Endothelial cell of umbilical vein (primary cell): ENCODE measurements around the gene PPP1R12C. TPM values are rescaled to one million over a fixed set of nuclear protein-coding genes. Genes with fewer than 3 reads are reported as not detected.

Experiments
- BruUV-seq: library from RNA; stranded (reverse); fragments of 400-500 nt; replicated peaks from 2 replicates; lab custom pipeline; 2021; lab: Mats Ljungman, UMichigan
- CTCF ChIA-PET: fragments of 300-600, 350-600 bp; sonication (Branson Sonifier 250); formaldehyde crosslinking; loops from one replicate; lab custom pipeline; 2021; ENCODE audit warnings: antibody characterized with exemption, inconsistent platforms; lab: Charles Lee
- POLR2A ChIA-PET: fragments of 300-600, 350-600 bp; sonication (Branson Sonifier 250); formaldehyde crosslinking; loops from one replicate; lab custom pipeline; 2021; ENCODE audit warnings: antibody characterized with exemption, inconsistent platforms; lab: Charles Lee
- DNase-seq: peaks from one replicate; pipeline ENCODE4 v3.0.0-alpha.2; 2011; ENCODE audit warnings: low read depth, low spot score
- FAIRE-seq: peaks from 2 replicates; lab custom pipeline; 2011; peaks lifted over from hg19 to GRCh38; lab: Jason Lieb, UNC
- H2AFZ ChIP-seq: 2 replicates; pipeline ENCODE4 v1.6.0; 2012; ENCODE audit warnings: low read depth, low read length, control low read depth, inconsistent platforms
- H3K27ac ChIP-seq: 2 replicates; pipeline ENCODE4 v1.5.1; 2011; ENCODE audit warnings: low read depth, mild to moderate bottlenecking, control low read depth, low read length, moderate library complexity; ENCODE audit not compliant: insufficient read depth
- H3K27me3 ChIP-seq, 2 experiments: 2 replicates each; pipeline versions ENCODE4 v1.6.0 to v1.6.1; 2011; ENCODE audit warnings: low read length in 2 of 2, mixed read lengths in 1 of 2; ENCODE audit not compliant: control insufficient read depth in 2 of 2, insufficient read depth in 2 of 2
- H3K36me3 ChIP-seq, 2 experiments: 2 replicates in 1 of 2; 3 replicates in 1 of 2; pipeline ENCODE4 v1.5.1; 2011; ENCODE audit warnings: low read length in 2 of 2, mild to moderate bottlenecking in 1 of 2, moderate library complexity in 1 of 2; ENCODE audit not compliant: control insufficient read depth in 2 of 2, insufficient read depth in 2 of 2; ENCODE audit errors: extremely low read depth in 1 of 2
- H3K4me1 ChIP-seq: 3 replicates; pipeline ENCODE4 v1.5.1; 2011; ENCODE audit warnings: mild to moderate bottlenecking, low read length; ENCODE audit not compliant: control insufficient read depth, insufficient read depth; ENCODE audit errors: extremely low read depth
- H3K4me2 ChIP-seq: 2 replicates; pipeline ENCODE4 v1.6.1; 2011; ENCODE audit warnings: low read length, control low read depth, mixed read lengths; ENCODE audit not compliant: insufficient read depth
- H3K4me3 ChIP-seq, 3 experiments: fragments of 200-600 bp in 1 of 3; sonication (generic), shearing (Covaris generic) in 1 of 3; replicated peaks in 1 of 3; 2 replicates each; pipeline ENCODE4 v1.5.1; 2011 to 2016; ENCODE audit warnings: control low read depth in 3 of 3, low read length in 3 of 3, mild to moderate bottlenecking in 2 of 3, inconsistent platforms in 1 of 3, low read depth in 1 of 3, moderate library complexity in 1 of 3; ENCODE audit not compliant: insufficient read depth in 1 of 3
- H3K79me2 ChIP-seq: 2 replicates; pipeline ENCODE4 v1.6.0; 2012; ENCODE audit warnings: low read length, inconsistent platforms; ENCODE audit not compliant: control insufficient read depth, insufficient read depth
- H3K9ac ChIP-seq: replicated peaks from 2 replicates; pipeline ENCODE3; 2011; ENCODE audit warnings: low read length, control low read depth; ENCODE audit not compliant: insufficient read depth; ENCODE audit errors: extremely low read depth
- H3K9me1 ChIP-seq: replicated peaks from 3 replicates; pipeline ENCODE4 v1.6.0; 2011; ENCODE audit warnings: mild to moderate bottlenecking, low read length; ENCODE audit not compliant: control insufficient read depth, insufficient read depth; ENCODE audit errors: extremely low read depth
- H3K9me3 ChIP-seq: replicated peaks from 2 replicates; pipeline ENCODE4 v1.5.1; 2012; ENCODE audit warnings: low read length, inconsistent platforms; ENCODE audit not compliant: control insufficient read depth, insufficient read depth
- H4K20me1 ChIP-seq: replicated peaks from 2 replicates; pipeline ENCODE3; 2011; ENCODE audit warnings: mild to moderate bottlenecking, low read length; ENCODE audit not compliant: control insufficient read depth, insufficient read depth; ENCODE audit errors: extremely low read depth
- EZH2 ChIP-seq: IDR thresholded peaks from 2 replicates; pipeline ENCODE4 v1.6.1; 2012; ENCODE audit warnings: borderline replicate concordance, low read depth, mild to moderate bottlenecking, moderate library complexity, low read length, inconsistent platforms; ENCODE audit not compliant: severe bottlenecking
- FOS ChIP-seq: IDR thresholded peaks from 2 replicates; pipeline ENCODE4 v1.6.1; 2011; ENCODE audit warnings: mild to moderate bottlenecking, low read length, moderate library complexity, borderline replicate concordance; ENCODE audit not compliant: insufficient read depth
- GATA2 ChIP-seq: IDR thresholded peaks from 2 replicates; pipeline ENCODE4 v1.7.0; 2011; ENCODE audit warnings: low read depth, mild to moderate bottlenecking, moderate library complexity, mixed read lengths, low read length; ENCODE audit not compliant: insufficient read length, insufficient read depth
- JUN ChIP-seq: IDR thresholded peaks from 2 replicates; pipeline ENCODE4 v1.6.1; 2011; ENCODE audit warnings: borderline replicate concordance, low read depth; ENCODE audit not compliant: insufficient read length, insufficient read depth
- MYC ChIP-seq: IDR thresholded peaks from one replicate; pipeline ENCODE4 v1.6.1; 2011; ENCODE audit warnings: mild to moderate bottlenecking, low read depth, low read length
- POLR2A ChIP-seq: IDR thresholded peaks from 2 replicates; pipeline ENCODE4 v1.6.1; 2012; ENCODE audit warnings: low read depth, mild to moderate bottlenecking, control low read depth, low read length
- POLR2AphosphoS5 ChIP-seq: IDR thresholded peaks from 2 replicates; pipeline ENCODE4 v1.6.1; 2012; ENCODE audit warnings: low read depth, mild to moderate bottlenecking, control low read depth, low read length, moderate library complexity; ENCODE audit not compliant: insufficient read depth
- dilution Hi-C: fragments of 300-500 bp; cut with MboI; formaldehyde crosslinking; loops from one replicate; pipeline ENCODE4 v1.15.0; 2019; ENCODE audit warnings: low sequenced_read_pairs; ENCODE audit not compliant: extremely low pct_ligation_motif_present
- intact Hi-C: fragments of 100-400 bp; cut with micrococcal nuclease; formaldehyde crosslinking; loops from one replicate; pipeline ENCODE4 v1.10.0; 2022
- polyA plus RNA-seq, 4 experiments: library from polyadenylated mRNA; depleted of rRNA in 3 of 4; stranded (reverse) in 3 of 4; unstranded in 1 of 4; fragments of >200 nt; gene quantifications; 2 replicates each; pipeline versions ENCODE4 v1.2.1 to v1.2.3, GENCODE V29; 2011 to 2012; ENCODE audit warnings: missing spikeins in 1 of 4
- total RNA-seq: library from RNA; stranded (reverse); gene quantifications from 2 replicates; pipeline ENCODE4 v1.2.3, GENCODE V29; 2021
- TF ChIP-seq, protein P1 (sequence below), 2 donors: IDR thresholded peaks; 1 replicate in 1 of 2; 2 replicates in 1 of 2; pipeline ENCODE4 v1.5.1; 2011; ENCODE audit warnings: low read length in 2 of 2, mild to moderate bottlenecking in 2 of 2, moderate library complexity in 2 of 2, control low read depth in 1 of 2, inconsistent platforms in 1 of 2, low read depth in 1 of 2; ENCODE audit not compliant: insufficient read depth in 1 of 2; ENCODE audit errors: extremely low read depth in 1 of 2

PPP1R12C gene
- total and polyA plus RNA-seq, 2 donors (not counting 3 experiments of a cell fraction or from before 2014, with no cell fraction given) = 69.5 to 149 TPM

DNA sequence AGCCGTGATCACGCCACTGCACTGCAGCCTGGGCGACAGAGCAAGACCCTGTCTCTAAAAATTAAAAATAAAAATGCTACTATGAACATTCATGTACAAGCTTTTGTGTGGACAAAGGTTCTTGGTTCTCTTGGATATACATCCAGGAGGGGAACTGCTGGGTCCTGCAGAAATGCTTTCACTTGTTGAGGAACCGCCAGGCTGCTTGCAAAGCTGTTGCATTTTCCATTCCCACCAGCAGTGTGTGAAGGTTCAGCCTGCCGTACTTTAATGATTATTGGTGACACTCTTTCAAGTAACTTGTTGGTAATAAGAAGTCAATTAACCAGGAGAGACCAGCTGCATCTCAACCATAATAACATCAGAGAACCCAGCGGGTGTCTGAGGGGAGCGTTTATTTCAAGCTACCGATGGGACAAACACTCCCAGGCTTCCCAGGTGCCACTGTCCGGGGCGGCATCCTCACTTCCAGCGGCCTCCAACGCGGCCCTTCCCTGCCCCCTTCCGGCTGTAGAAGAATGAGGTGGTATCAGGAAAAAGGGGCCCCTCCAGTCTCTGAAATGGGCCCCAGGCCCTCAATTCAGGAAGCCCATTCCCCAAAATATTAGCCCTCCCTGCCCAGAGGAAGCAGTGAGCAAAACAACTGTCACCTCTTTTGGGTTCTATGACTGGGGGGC, 15.2 kb upstream of the PPP1R12C start:
- no peaks in the 10 kb centered on the region for H3K79me2 ChIP-seq
- intact Hi-C loops (loop anchor here (1.0 to 10.0 kb wide), 3 partner anchors 44 to 651 kb away; no protein-coding TSS in a partner anchor), dilution Hi-C loops (no loop called here)
- BruUV-seq = no TSS peak
- H4K20me1 ChIP-seq = no peaks in the 10 kb centered on the region
- H3K36me3 ChIP-seq = no peaks in the 10 kb centered on the region
- H3K4me1 ChIP-seq = no peaks in the 10 kb centered on the region
- TF ChIP-seq MYC = no peak
- TF ChIP-seq, protein P1, sequence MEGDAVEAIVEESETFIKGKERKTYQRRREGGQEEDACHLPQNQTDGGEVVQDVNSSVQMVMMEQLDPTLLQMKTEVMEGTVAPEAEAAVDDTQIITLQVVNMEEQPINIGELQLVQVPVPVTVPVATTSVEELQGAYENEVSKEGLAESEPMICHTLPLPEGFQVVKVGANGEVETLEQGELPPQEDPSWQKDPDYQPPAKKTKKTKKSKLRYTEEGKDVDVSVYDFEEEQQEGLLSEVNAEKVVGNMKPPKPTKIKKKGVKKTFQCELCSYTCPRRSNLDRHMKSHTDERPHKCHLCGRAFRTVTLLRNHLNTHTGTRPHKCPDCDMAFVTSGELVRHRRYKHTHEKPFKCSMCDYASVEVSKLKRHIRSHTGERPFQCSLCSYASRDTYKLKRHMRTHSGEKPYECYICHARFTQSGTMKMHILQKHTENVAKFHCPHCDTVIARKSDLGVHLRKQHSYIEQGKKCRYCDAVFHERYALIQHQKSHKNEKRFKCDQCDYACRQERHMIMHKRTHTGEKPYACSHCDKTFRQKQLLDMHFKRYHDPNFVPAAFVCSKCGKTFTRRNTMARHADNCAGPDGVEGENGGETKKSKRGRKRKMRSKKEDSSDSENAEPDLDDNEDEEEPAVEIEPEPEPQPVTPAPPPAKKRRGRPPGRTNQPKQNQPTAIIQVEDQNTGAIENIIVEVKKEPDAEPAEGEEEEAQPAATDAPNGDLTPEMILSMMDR (IDR thresholded peaks at IDR 0.05; ENCODE audit: extremely low read depth in 1 of 2, insufficient read depth in 1 of 2, low read depth in 1 of 2, low read length in 2 of 2) = peak; percentile 15 to 23
- POLR2A ChIA-PET = no interaction called here
- H3K9me3 ChIP-seq = no peaks in the 10 kb centered on the region
- FAIRE-seq (no peak), DNase-seq (no peak)
- CTCF ChIA-PET = interaction anchor here (0.7 to 2.9 kb wide), 13 partner anchors 9 to 655 kb away, joined by 3 to 51 read pairs (median 5); partner anchors contain the start of genes PPP1R12C and RDH13
- no peak overlapping the region for H3K4me2 ChIP-seq
- H2AFZ ChIP-seq = no peak overlapping the region
- no peak overlapping the region for H3K4me3 ChIP-seq
- H3K27me3 ChIP-seq = peaks cover 0 to 4% of the 10 kb centered on the region in 2 experiments
- H3K27ac ChIP-seq = no peak overlapping the region
- H3K9ac ChIP-seq = no peak overlapping the region
- no peaks in the 10 kb centered on the region for H3K9me1 ChIP-seq

DNA sequence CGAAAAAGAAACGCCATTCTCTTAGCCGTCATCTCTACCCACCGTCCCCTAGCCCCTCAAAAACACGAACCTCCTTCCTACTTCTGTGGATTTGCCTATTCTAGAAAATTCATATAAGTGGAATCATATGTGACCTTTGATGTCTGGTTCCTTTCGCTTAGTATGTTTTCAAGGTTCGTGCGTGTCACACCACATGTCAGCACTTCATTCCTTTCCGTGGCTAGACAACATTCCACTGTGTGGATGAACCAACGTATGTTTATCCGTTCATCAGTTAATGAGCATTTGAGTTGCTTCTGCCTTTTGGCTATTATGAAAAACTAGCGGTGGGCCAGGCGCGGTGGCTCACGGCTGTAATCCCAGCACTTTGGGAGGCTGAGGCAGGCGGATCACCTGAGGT, 14.0 kb upstream of the PPP1R12C start:
- Histone ChIP-seq H3K36me3 (no peaks in the 10 kb centered on the region), H3K9ac (no peak overlapping the region), H3K4me3 (no peak overlapping the region), H3K79me2 (no peaks in the 10 kb centered on the region), H3K4me2 (no peak overlapping the region), H3K27ac (no peak overlapping the region), H3K9me3 (no peaks in the 10 kb centered on the region), H3K4me1 (no peaks in the 10 kb centered on the region), H3K27me3 (peaks cover 0 to 4% of the 10 kb centered on the region in 2 experiments), H3K9me1 (no peaks in the 10 kb centered on the region), H4K20me1 (no peaks in the 10 kb centered on the region), H2AFZ (no peak overlapping the region)
- ChIA-PET CTCF (interaction anchor here (2.6 to 2.9 kb wide), 2 partner anchors 43 to 457 kb away, joined by 12 to 51 read pairs; no protein-coding TSS in a partner anchor), POLR2A (no interaction called here)
- no TSS peak for BruUV-seq
- DNase-seq = no peak
- dilution Hi-C loops (no loop called here), intact Hi-C loops (loop anchor here (10.0 kb wide), 1 partner anchor 457 kb away; no protein-coding TSS in a partner anchor)
- TF ChIP-seq POLR2AphosphoS5 (no peak), GATA2 (no peak), FOS (no peak), JUN (no peak), MYC (no peak), POLR2A (no peak), EZH2 (no peak)
- TF ChIP-seq, protein P1 (IDR thresholded peaks at IDR 0.05; ENCODE audit: extremely low read depth in 1 of 2, insufficient read depth in 1 of 2, low read depth in 1 of 2, low read length in 2 of 2) = no peak
- FAIRE-seq = no peak
